Medulla oblongata (tissue), 1 donor: ENCODE measurements around the gene ZNF106.

Experiments
- DNase-seq: peaks from one replicate; pipeline ENCODE4 v3.0.0-alpha.2; 2015; ENCODE audit errors: extremely low spot score

Gene ZNF106

GRCh38 chr15:42368096-42368495 lies 122.8 kb downstream of the ZNF106 start:
- no peak for DNase-seq

DNA sequence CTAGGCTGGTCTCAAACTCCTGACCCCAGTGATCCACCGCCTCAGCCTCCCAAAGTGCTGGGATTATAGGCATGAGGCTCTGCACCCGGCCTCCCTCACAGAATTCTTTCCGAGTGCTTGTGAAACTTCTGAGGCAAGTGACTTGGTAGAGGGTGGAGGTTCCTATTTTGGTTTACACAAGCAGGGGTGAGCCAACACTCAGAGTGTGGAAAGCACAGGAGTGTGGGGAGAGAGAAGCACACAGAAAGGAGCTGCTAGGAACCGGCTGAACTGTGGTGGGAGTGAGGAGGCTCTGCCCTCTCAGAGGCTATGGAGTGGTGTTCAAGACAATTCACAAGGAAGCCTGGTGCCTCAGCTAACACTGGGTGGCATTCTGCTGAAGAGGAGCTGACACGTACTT lies 123.9 kb downstream of the ZNF106 start:
- DNase-seq = no peak

GRCh38 chr15:42365921-42366550 lies 124.9 kb downstream of the ZNF106 start:
- DNase-seq = no peak

GRCh38 chr15:42364529-42364928 lies 126.4 kb downstream of the ZNF106 start:
- DNase-seq = peak; percentile 33

GRCh38 chr15:42363942-42364341 lies 127.0 kb downstream of the ZNF106 start:
- no peak for DNase-seq

DNA sequence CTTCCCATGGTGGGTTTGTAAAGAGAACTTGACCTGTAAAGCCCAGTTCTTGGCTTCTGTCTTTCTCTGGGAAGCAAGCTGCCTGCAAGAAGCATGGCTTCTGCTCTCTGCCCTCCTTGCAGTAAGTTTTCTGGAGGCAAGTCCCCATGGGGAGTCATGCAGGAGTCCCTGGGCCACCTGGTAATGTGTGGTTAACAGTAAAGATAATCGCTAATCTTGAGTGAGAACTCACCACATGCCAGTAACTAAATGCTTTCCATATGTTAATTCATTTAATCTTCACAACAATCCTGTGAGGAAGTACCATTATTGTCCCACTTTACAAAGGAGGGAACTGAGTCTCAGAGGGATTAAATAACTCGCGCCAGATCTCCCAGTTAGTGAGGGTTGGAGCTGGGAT lies 127.5 kb downstream of the ZNF106 start:
- no peak for DNase-seq
